CD4-positive, alpha-beta T cell treated with Interleukin-21 for 1 hour (primary cell): ENCODE data around the gene SEMA3D.

Source experiments
- DNase-seq: peaks from one replicate; pipeline ENCODE4 v3.0.0-alpha.2; 2020

SEMA3D gene

DNA sequence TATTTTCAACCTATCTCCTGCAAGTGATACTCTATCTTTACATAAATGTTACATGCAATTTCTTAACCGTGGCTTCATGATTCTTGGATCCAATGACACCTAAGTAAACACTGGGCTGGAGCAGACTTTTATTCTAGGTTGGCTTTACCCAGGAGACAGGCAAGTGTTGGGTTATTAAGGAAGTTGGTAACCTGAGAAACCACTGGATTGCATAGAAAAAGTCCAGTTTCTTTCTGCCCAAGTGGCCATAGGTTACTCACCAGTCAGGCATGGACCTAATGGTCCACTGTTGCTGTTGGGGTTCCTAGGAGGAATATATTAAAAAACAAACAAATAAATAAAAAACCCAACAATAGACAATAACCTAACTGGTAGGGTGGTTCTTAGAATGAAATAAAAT lies 112.8 kb downstream of the SEMA3D start:
- no peak for DNase-seq

DNA sequence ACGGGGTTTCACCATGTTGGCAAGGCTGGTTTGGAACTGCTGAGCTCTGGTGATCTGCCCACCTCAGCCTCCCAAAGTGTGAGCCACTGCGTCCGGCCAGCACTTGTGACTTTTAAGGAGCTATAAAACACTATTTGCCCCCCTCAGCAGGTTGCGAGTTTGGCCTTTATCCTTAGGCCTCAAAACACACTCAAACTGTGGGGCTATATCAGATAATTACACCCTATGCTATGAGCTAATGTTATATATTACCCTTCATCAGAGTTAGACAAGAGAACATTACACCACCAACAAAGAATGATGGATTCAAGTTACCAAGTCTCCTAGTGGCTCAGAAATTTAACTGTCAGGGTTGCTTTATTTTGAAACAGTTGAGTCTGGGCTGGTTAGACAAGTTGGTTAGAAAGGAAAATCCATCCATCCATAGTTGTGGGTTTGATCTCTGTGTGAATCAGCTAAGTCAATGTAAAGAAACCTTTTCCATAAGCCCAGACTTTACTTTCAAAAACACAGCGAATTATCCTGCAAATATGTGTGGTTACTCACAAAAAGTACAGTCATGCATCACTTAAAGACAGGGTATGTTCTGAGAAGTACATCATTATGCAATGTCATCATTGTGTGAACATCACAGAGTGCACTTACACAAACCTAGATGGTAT lies 115.8 kb downstream of the SEMA3D start:
- no peak for DNase-seq

DNA sequence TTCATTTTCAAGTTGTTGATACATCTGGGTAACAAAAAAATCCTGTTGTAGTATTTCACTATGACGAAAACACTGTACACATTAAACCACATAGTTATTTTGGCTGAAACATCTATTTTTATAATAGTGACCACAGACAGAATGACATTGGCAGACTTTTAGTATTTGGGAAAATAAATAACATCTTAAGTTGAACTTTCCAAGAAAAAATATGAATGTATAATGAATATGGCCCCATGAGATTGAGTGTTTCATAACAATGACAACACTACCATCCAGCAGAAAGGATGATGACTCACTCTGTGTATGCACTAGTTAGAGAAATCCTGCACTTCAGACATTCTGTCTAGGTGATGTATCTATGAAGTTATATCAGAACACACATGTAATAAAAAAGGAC lies 118.1 kb downstream of the SEMA3D start:
- DNase-seq = no peak

DNA sequence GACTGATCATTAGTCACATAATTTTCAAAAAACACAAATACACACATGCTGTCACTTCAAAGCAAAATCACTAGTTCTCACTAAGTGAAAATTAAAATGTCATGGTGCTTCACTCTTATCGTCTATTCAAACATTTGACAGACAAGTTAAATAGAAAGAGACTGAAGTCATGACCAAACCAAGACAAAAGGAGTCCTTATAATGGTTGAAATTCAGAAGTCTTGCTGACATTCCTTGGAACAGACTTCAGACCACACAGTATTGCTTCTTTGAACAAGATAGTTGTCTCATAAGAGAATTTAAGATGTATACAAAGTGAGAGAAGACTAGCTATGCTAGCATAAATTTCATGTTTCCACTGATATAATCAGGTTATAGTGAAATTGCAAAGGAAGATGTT lies 119.5 kb downstream of the SEMA3D start:
- no peak for DNase-seq

DNA sequence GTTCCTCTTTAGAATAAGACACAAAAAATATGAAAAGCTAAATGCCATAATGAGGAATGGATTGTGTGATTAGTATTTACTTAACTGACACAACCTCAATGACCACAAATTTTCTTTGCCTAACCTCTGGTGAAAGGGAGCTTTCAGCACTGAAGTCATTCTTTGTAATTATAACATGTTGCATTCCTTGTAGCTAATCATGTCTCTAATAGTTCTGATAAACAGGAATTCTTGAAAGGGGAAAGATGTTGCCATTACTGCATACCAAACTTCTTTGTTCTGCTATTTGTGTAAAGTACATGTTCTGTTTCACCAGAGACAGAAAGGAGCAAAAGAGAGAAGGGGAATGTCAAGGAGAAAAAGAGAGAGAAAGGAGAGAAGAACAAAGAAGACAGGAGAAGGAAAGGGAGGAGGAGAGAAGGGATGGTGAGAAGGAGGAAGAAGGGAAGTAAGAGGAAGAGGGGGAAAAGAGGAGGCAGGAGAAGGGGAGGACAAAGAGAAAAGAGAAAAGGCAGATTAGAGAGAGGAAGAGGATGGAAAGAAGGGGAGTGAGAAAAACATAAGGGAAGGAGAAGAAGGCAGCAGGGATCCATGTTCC lies 120.9 kb downstream of the SEMA3D start:
- DNase-seq = no peak

DNA sequence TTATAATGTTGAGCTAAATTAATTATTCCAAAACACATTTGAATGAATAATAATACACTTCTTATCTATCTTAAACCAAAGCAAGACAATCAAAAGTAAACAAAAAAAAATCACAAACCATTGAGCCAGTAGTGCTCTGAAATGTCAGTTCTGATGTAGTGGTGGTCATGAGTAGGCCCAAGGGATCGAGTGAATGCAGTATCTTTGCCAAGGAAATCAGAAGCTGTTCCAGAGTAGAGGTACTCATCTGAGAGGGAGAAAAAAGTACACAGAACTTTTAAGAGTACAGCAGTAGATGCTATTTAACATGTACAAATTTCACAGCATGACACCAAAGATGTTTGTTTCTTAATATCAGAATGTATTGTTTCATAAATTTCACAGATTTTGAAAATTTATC lies 121.5 kb downstream of the SEMA3D start:
- no peak for DNase-seq

DNA sequence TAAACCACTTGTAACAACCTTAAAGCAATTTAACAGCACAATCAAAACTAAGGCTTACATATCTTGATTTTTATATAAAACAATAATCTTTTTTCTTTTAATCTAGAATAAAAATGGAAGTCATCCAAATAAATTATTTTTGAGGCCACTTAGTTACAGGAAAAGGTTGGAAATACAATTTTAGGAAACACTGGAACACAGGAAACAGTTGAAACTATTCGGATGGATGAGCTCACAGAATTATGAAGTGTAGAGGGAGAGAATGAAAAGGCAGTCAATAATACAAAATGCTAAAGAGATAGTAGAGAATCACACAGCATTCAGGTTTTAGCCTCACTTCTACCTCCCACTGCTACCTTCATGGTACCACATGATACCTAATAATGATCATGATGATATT lies 124.2 kb downstream of the SEMA3D start:
- DNase-seq = no peak

DNA sequence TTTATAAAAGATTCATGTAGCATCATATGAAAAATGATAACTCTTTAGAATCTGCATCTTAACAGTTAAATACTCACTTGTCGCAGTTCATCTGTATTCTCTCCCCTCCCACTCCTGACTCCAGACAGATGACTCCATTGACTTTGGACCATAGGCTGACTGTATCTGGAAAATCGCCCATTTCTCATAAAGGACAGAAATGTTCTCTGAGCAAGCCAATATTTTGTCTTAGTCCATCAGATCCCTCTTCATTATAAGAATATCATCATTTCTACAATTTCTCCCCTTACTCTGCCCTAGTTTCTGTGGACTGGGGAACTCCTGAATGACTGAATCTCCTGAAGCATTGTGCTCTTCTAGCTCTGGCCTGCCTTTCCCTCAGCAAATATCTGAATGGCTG lies 125.4 kb downstream of the SEMA3D start:
- DNase-seq = no peak

DNA sequence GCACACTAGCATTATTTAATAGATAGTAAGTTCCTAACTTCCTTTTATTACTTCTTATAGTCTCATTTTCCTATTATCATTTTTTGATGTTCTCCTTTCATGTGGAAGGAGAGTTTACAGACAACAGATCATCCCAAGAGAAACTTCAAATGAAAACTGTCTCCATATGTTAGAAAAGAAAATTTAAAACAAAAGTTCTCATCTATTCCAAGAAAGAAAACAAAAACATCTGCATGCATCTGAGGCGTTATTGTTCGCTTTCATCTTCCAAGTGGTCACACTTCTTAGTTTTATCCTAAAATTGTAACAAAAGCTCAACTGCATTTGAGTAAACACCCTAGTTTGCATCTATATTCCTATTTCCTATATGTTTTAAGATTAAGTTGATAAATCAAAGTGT lies 126.2 kb downstream of the SEMA3D start:
- DNase-seq = no peak

DNA sequence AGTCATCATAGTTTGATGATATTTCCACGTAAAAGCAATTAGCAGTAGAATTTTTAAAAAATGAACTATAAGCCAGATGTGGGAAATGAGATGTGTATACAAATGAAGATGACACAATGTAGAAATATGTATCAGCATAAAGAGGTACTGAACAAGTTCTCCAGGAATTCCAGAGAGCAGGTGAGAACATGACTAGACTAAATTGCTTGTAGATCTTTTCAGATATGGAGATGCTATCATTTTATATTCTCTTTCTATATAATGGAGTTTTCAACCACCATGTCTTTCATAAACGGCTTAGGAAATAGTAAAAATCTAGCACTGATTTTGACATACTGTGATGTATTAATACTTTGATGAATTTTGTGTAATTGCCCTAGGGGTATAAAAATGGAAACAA lies 130.9 kb downstream of the SEMA3D start:
- no peak for DNase-seq

DNA sequence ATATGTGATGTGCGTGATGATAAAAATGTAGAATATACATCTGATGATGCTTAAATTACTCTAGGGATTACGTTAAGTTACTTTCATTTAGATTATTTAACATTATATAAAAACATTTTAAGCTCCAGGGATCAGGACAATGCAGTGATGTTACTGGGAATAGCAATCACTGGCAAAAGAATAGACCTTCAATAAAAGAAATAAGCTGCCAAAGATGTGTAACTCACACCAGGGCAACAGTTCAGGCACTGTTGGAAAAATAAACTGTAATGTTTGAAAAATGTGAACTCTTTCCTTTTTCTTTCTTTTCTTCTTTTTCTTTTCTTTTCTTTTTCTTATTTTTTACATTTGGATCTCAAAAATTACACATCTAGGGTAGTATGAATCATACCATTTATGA lies 131.7 kb downstream of the SEMA3D start:
- no peak for DNase-seq

DNA sequence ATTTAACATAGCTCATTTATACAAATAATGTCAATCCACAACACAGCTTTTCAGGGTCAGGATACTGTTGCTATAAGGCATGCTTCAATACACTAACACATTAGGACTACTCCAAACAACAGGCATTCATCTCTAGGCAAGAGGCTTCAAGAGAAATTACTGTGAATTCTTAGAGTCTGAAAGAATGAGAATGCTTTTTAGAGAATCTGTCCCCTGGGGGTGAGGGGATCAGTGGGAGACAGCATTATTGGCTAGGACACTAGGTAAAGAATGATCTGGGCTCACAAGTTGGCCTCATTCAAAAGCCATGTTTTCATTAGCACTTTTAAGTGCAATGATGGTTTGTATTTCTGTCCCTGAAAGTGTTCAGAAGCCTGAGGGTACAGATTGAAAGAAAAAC lies 132.6 kb downstream of the SEMA3D start:
- no peak for DNase-seq

DNA sequence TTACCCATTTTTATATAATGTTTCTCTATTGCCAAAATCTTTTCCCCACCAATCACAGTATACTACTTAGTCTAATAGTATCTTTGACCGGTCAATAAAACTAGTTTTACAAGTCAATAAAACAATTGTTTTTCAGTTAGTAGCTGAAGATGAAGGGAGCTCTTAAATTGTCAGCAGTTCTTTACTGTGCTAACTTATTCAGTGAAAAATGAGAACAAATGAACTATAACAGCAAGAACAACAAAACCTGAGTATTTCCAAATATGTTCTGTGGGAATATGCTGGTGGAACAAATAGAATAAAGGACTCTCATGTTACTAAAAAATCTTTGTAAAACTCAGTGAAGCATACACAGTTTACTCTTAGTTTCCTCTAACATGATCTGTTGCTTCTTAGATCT lies 134.0 kb downstream of the SEMA3D start:
- no peak for DNase-seq

DNA sequence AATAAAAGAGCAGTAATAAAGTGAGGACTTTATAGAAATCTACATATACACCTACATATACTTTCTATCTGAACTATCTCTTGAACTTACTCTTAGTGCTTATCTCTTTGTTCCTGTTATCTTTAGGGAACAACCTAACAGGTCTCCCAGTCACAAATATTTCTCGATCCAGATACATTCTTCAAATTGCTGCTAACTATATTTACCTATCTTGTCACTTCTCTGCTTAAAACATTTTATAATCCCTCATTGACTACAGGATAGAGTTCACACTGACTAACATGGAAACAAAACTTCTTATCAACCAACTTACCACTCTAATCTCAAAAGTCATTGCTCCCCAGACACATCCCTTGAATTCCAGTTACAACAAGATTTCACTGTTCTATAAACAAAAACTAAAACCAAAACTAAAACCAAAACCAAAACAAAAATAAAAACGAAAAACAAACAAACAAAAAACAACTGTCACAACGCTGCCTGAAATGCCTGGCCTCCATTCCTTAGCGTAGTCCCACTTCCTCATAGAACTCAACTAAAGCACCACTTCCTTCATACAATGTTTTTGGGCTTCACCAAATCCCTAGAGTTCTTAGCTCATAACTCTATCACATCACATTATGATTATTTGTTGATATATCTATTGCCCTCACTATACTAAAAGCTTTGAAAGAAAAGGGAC lies 134.7 kb downstream of the SEMA3D start:
- no peak for DNase-seq

DNA sequence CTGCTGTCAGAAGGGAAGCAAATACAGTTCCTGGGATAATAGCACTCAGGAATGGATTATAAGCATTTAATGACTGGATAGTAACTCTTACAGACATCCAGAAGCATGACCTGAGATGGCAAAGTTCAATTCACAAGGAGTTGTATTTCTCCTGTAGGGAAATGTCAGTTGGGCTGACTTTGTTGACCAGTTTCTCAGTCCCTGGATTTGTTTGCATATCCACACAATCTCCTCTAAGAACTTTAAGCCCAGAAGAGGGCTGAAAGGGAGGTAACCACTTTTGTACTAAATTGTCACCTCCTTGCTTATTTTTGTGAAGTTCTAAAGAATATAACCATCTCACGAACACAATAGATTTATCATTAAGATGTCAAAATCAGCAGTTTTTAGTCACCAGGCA lies 140.3 kb downstream of the SEMA3D start:
- DNase-seq = no peak

DNA sequence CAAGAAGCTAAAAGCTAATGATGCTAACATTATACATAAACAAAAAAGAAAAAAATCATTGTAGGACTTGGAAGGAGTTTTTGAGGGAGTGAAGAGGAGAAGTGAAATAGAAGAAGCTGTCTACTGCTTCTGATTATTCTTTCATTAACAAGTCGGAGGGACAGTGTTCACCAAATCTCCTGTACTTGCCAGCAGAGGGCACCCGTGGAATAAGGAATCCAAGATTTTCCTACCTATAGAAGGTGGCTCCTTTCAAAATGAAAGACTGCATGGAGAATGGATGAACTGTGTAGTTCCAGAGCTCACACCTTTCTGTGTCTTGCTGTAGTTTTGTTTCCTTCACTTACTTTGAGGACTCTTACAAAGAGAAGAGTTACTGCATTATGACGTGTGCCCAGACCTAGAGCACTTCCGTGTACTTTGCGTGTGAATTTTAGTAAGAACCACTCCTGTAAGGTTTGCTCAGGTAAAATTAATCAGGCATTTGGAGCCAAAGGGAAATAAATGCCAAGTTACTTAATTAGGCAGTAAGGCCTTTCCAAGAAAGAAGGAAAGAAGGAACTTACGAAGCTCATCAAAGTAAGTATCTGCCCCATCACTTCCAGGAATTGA lies 145.1 kb downstream of the SEMA3D start:
- DNase-seq = peak; percentile 0

DNA sequence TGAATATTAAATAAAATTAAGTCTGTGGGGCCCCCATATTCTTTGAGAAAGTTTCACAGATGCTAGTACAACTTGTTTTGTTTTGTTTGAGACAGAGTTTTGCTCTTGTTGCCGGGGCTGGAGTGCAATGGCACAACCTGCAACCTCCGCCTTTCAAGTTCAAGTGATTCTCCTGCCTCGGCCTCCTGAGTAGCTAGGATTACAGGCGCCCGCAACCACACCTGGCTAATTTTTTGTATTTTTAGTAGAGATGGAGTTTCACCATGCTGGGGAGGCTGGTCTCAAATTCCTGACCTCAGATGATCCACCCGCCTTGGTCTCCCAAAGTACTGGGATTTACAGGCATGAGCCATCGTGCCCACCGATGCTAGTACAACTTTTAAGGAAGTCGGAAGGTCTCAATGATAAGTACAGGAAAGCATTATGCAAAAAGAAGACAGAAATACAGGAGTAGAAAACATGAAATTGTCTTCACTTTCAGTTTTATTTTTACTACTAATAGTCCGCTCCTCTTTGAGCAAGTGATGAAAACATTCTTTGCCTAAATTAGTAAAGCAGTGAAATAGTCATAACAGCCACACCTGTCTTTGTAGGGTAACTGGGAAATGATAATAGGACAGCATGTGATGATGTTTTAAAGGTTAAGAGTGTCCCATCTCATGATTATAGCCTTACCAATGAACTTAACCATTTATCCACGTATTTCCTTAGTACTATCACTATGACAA lies 147.5 kb downstream of the SEMA3D start:
- DNase-seq = no peak

DNA sequence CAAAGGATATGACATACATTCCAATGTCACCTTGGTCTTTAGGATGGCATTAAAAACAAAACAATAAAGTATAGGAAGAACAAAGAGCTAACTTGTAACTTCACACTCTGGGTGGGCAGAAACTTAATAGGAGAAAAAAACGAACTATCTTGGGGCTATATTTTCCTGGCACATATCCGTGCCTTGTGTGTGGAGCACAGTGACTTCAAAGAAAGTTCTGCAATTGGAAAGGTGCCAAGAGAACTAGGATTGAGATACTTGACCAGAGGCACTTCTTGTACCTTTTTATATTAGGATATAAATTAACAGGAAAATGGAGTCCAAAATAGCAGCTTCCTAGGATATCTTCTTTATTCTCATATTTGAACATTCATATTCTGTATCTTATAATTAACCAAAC lies 148.4 kb downstream of the SEMA3D start:
- DNase-seq = no peak

DNA sequence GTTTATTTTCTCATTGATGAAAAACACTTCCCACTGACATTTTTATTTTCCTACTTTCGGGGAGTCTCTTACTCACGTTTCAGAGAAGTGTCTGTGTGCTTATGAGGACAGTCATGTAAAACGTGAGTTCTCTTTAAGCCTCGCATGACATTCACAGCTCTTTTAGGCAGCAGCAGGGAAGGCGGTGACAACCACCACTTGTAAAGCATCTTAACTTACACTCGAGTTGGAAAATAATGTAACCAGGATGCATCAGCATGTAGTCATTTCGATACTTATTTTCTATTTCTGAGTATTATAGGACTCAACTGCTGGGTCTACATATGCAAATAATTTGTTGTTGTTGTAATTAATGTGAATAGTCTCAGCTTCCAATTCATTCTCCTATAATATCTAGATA lies 153.6 kb downstream of the SEMA3D start:
- DNase-seq = no peak

DNA sequence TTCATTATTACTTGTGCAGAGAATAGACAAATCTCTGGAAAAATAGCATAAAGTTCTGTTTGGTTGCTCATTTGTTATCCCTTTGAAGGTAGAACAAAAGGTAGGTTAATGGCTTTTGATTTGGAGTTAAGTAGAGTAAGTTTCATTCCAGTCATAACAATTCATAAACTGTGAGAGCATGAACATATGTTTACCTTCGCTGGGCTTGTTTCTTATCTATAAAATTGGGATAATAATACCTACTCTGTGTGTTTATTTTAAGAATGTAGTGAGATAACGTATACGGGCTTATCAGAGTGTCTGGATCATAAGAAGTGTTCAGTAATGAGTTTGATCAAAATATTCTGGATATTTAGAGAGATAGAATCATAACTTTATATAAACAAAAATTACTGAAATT lies 155.4 kb downstream of the SEMA3D start:
- DNase-seq = no peak

DNA sequence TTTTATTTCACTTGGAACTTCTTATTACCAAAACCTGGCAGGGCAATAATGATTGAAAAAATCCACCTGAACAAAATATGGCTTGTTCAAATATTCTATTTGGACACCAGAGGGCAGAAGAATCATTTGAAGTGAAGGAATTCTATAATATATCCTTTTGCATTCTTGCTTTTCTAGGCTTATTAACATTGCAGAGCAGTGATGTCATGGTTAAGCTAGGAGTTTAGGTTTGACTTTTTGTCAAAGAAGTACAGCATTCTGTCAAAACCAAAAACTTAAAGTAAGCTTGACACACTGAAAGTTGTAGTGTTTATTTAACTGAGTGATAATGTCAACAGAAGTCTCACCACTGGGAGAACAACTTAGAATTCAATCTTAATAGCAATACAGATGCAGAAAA lies 156.0 kb downstream of the SEMA3D start:
- DNase-seq = no peak

DNA sequence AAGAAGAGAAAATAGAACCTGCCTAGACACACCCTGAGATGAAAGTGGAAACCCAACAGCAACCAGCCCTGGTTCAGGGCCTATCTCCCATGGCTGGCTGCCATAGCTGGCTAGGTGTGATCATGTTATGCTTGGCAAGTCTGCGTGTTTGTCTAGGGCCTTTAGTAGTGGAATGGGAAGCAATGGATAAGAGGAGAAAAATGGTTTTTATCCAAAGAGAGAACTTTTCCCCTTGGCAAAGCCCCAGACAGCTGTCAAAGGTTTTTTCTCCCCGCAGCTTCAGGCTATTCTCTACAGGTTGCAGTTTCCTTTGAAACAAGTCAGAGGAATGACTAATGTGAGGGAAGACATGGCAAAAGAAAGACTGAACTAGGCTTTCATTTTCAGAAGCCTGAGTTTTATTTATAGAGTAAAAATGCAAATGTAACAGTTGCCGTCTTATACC lies 161.5 kb downstream of the SEMA3D start:
- DNase-seq = no peak

DNA sequence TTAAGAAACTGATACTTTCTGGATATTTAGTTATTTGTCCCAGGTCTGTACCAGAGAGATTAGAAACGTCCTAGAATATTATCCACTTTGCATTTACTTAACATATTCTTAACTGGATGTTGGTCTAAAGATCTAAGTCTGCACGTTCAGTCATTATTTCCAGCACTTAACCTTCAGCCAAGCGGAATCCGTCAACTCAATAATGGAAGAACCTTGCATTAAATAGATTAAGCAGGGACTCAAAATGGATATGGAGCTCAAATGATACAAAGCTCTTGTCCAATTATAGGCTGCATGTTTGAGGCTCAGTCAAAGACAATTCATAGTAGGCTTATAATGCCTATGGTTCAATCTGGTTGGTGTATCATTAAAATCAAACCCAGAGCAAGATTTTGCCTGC lies 162.9 kb downstream of the SEMA3D start:
- no peak for DNase-seq
